ENCODE data around the gene IL19. TPM values are rescaled to one million over a fixed set of nuclear protein-coding genes. Genes with fewer than 3 reads are reported as not detected.

The IL19 gene
- total RNA-seq, 1 experiment from 2014 or later, result not detected

DNA sequence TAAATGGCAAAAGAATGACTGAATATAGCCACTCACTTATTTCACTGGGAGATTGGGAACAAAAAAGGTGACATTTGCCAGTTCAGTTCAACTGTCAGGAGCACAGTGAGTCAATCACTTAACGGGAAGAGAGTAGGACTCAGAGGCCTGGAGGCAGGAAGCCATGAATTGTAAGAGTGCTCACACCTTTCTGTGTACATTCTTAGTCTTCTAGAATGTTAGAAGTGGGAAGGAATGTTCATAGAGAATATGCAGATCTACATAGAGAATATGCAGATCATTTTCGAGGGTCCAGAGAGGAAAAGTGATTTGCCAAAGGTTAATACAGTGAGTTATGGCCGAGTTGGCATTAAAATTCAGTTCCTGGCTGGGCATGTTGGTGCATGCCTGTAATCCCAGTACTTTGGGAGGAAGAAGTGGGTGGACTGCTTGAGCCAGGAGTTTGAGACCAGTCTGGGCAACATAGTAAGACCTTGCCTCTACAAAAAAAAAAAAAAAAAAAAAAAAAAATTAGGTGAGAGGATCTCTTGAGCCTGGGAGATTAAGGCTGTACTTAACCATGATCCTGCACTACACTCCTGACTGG is 103.1 kb downstream of the IL19 start:
- Histone ChIP-seq H2BK12ac (ENCODE audit: insufficient read length, low read depth, low read length) (no peak overlapping the region), H3K79me1 (ENCODE audit: insufficient read depth, low read depth, low read length, poor library complexity, severe bottlenecking) (no peaks in the 10 kb centered on the region), H2BK120ac (ENCODE audit: low read depth, low read length, poor library complexity, severe bottlenecking) (no peak overlapping the region), H4K91ac (ENCODE audit: insufficient read length, low read depth, low read length) (no peak overlapping the region), H3T11ph (ENCODE audit: low read length) (no peak overlapping the region), H3K79me2 (ENCODE audit: insufficient read depth, low read length) (no peaks in the 10 kb centered on the region), H4K8ac (replicated peaks; ENCODE audit: insufficient read length, low read depth, low read length) (no peak overlapping the region), H3K14ac (ENCODE audit: insufficient read depth, low read length) (no peak overlapping the region), H3K4me2 (ENCODE audit: insufficient read depth, insufficient read length, low read length) (no peak overlapping the region), H2BK15ac (ENCODE audit: low read depth, low read length) (no peak overlapping the region), H2AFZ (ENCODE audit: low read length) (no peak overlapping the region), H3K4me1 (ENCODE audit: insufficient read depth, low read length) (no peaks in the 10 kb centered on the region), H2BK5ac (ENCODE audit: insufficient read length, low read length) (no peak overlapping the region), H3K27ac (ENCODE audit: insufficient read length, low read depth, low read length) (no peak overlapping the region), H3K23ac (ENCODE audit: insufficient read length, low read depth, low read length) (no peak overlapping the region), H3K9me3 (ENCODE audit: control insufficient read depth, low read depth, low read length) (peaks cover 5% of the 10 kb centered on the region), H3K4ac (ENCODE audit: low read depth, low read length) (no peak overlapping the region), H4K5ac (ENCODE audit: insufficient read length, low read depth, low read length) (no peak overlapping the region), H2BK20ac (ENCODE audit: low read depth, low read length, poor library complexity, severe bottlenecking) (no peak overlapping the region), H3K18ac (ENCODE audit: insufficient read length, low read depth, low read length) (no peak overlapping the region), H3K56ac (ENCODE audit: insufficient read length, low read depth, low read length) (no peak overlapping the region), H4K20me1 (ENCODE audit: control insufficient read depth, insufficient read depth, insufficient read length) (no peaks in the 10 kb centered on the region), H3K23me2 (ENCODE audit: insufficient read length, low read depth, low read length, poor library complexity, severe bottlenecking) (no peaks in the 10 kb centered on the region), H2AK5ac (ENCODE audit: insufficient read length, low read length) (no peak overlapping the region), H3K27me3 (ENCODE audit: insufficient read depth, low read length) (no peaks in the 10 kb centered on the region), H3K9ac (ENCODE audit: extremely low read depth, insufficient read length, low read length) (no peak overlapping the region)
- Mint-ChIP-seq H3K27me3 (ENCODE audit: low read depth) (peaks cover 18% of the 10 kb centered on the region), H3K4me1 (no peaks in the 10 kb centered on the region), H3K4me3 (no peak overlapping the region), H3K27ac (no peak overlapping the region), H3K9me3 (peaks cover 23 to 25% of the 10 kb centered on the region in 2 experiments), H3K36me3 (ENCODE audit: insufficient read depth in 1 of 3, low read depth in 3 of 3) (peaks cover 0 to 8% (median 4%) of the 10 kb centered on the region in 3 experiments; a peak in 5 of 7 replicates)
- no CpG with 5 or more reads among the region's 3 CpGs for WGBS (ENCODE audit: extremely low coverage, insufficient read length, low lambda C conversion rate)
- TF ChIP-seq, protein P1, sequence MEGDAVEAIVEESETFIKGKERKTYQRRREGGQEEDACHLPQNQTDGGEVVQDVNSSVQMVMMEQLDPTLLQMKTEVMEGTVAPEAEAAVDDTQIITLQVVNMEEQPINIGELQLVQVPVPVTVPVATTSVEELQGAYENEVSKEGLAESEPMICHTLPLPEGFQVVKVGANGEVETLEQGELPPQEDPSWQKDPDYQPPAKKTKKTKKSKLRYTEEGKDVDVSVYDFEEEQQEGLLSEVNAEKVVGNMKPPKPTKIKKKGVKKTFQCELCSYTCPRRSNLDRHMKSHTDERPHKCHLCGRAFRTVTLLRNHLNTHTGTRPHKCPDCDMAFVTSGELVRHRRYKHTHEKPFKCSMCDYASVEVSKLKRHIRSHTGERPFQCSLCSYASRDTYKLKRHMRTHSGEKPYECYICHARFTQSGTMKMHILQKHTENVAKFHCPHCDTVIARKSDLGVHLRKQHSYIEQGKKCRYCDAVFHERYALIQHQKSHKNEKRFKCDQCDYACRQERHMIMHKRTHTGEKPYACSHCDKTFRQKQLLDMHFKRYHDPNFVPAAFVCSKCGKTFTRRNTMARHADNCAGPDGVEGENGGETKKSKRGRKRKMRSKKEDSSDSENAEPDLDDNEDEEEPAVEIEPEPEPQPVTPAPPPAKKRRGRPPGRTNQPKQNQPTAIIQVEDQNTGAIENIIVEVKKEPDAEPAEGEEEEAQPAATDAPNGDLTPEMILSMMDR (conservative IDR thresholded peaks at IDR 0.05), result no peak
- no peak for DNase-seq

Data from H9 (cell line).